Vagina (tissue), 2 donors: ENCODE results near the gene EYS. TPM values are rescaled to one million over a fixed set of nuclear protein-coding genes. Genes with fewer than 3 reads are reported as not detected.

Source experiments
- DNase-seq, 2 donors: peaks; one replicate each; pipeline ENCODE4 v3.0.0-alpha.2; 2017; ENCODE audit errors: extremely low spot score in 2 of 2
- H3K27ac ChIP-seq: fragments of 200-600 bp; sonication (generic); one replicate; pipeline ENCODE4 v1.5.1; 2019
- H3K27me3 ChIP-seq: fragments of 200-600 bp; sonication (generic); one replicate; pipeline ENCODE4 v1.5.1; 2019
- H3K36me3 ChIP-seq, 2 donors: fragments of 200-600 bp; sonication (generic); one replicate each; pipeline ENCODE4 v1.5.1; 2017 to 2019
- H3K4me1 ChIP-seq: fragments of 200-600 bp; sonication (generic); one replicate; pipeline ENCODE4 v1.5.1; 2019
- H3K4me3 ChIP-seq, 2 donors: fragments of 200-600 bp; sonication (generic); 1 replicate in 1 of 2; 2 replicates in 1 of 2; pipeline ENCODE4 v1.5.1; 2016 to 2019
- H3K9me3 ChIP-seq: fragments of 200-600 bp; sonication (generic); one replicate; pipeline ENCODE4 v1.5.1; 2019
- POLR2A ChIP-seq, 2 donors: fragments of 450-650 bp; IDR thresholded peaks; one replicate each; pipeline ENCODE4 v1.6.1; 2017; ENCODE audit warnings: antibody characterized with exemption in 2 of 2, mild to moderate bottlenecking in 2 of 2, moderate library complexity in 2 of 2
- POLR2AphosphoS5 ChIP-seq, 2 donors: sonication (generic); formaldehyde crosslinking; IDR thresholded peaks; one replicate each; pipeline ENCODE4 v1.9.0; 2017; ENCODE audit warnings: antibody characterized with exemption in 2 of 2, mild to moderate bottlenecking in 2 of 2, low read depth in 1 of 2; ENCODE audit not compliant: insufficient read depth in 1 of 2
- intact Hi-C: fragments of 100-400 bp; cut with DNase I; formaldehyde crosslinking; loops from one replicate; pipeline ENCODE4 v1.15.1; 2023
- total RNA-seq: library from RNA; depleted of rRNA; stranded (reverse); fragments of >200 nt; gene quantifications from one replicate; pipeline ENCODE4 v1.2.3, GENCODE V29; 2016
- TF ChIP-seq, protein P1 (sequence below), 3 experiments: fragments of 450-650 bp in 2 of 3; fragments of 200-600 bp in 1 of 3; sonication (generic) in 1 of 3; IDR thresholded peaks; one replicate each; pipeline ENCODE4 v1.5.1; 2017 to 2019; ENCODE audit warnings: antibody characterized with exemption in 3 of 3, mild to moderate bottlenecking in 2 of 3, moderate library complexity in 2 of 3

The EYS gene
- total RNA-seq, 1 donor from 2014 or later: not detected

DNA sequence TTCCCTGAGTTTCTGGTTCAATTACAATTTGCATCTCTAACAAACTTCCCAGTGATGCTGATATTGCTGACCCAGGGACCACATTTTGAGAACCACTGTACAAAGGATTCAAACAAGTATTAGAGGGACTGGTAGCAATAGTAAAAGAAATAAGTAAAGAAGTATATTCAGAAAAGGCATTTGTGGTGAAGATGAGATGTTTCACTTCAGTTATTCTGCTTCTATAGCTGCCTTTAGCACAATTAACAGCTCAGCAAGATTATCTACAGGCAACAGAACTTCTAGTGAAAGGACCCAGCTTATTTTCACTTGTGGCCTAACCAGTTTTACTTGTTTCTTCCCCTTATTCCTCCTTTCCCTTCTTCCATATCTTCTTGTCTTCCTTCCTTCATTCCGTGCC is 1922.0 kb downstream of the EYS start:
- H3K27ac ChIP-seq: no peak overlapping the region
- H3K4me1 ChIP-seq: no peaks in the 10 kb centered on the region
- intact Hi-C loops: no loop called here
- H3K4me3 ChIP-seq: no peak overlapping the region
- no peaks in the 10 kb centered on the region for H3K27me3 ChIP-seq
- no peaks in the 10 kb centered on the region for H3K9me3 ChIP-seq
- no peak for DNase-seq
- TF ChIP-seq, protein P1, sequence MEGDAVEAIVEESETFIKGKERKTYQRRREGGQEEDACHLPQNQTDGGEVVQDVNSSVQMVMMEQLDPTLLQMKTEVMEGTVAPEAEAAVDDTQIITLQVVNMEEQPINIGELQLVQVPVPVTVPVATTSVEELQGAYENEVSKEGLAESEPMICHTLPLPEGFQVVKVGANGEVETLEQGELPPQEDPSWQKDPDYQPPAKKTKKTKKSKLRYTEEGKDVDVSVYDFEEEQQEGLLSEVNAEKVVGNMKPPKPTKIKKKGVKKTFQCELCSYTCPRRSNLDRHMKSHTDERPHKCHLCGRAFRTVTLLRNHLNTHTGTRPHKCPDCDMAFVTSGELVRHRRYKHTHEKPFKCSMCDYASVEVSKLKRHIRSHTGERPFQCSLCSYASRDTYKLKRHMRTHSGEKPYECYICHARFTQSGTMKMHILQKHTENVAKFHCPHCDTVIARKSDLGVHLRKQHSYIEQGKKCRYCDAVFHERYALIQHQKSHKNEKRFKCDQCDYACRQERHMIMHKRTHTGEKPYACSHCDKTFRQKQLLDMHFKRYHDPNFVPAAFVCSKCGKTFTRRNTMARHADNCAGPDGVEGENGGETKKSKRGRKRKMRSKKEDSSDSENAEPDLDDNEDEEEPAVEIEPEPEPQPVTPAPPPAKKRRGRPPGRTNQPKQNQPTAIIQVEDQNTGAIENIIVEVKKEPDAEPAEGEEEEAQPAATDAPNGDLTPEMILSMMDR (IDR thresholded peaks at IDR 0.05): no peak
- TF ChIP-seq POLR2A (IDR thresholded peaks at IDR 0.05) (no peak), POLR2AphosphoS5 (IDR thresholded peaks at IDR 0.05; ENCODE audit: insufficient read depth in 1 of 2, low read depth in 1 of 2) (no peak)
- H3K36me3 ChIP-seq: no peaks in the 10 kb centered on the region

DNA sequence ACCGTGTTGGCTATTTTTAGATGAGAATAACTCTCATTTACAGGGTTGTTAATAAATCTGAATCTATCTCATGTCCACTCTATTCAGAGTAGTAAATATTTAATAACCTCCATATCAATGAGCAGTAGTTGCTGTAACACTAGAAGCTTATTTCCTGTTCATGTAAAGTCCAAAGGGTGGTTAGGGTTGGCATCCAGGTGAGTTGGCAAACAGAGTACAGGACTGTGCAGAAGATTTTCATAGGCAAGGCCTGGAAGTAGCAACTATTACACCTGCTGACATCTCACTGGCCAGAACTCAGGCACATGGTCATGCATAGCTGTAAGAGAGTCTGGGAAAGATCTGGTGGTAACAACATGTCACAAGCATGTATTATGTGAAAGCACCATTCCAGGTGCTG is 1923.9 kb downstream of the EYS start:
- no peak for DNase-seq
- intact Hi-C loops: no loop called here
- H3K4me3 ChIP-seq: no peak overlapping the region
- H3K9me3 ChIP-seq: no peaks in the 10 kb centered on the region
- H3K36me3 ChIP-seq: no peaks in the 10 kb centered on the region
- H3K4me1 ChIP-seq: no peaks in the 10 kb centered on the region
- TF ChIP-seq, protein P1 (IDR thresholded peaks at IDR 0.05): no peak
- TF ChIP-seq POLR2A (IDR thresholded peaks at IDR 0.05): no peak
- no peak for TF ChIP-seq POLR2AphosphoS5 (IDR thresholded peaks at IDR 0.05; ENCODE audit: insufficient read depth in 1 of 2, low read depth in 1 of 2)
- no peaks in the 10 kb centered on the region for H3K27me3 ChIP-seq
- no peak overlapping the region for H3K27ac ChIP-seq

DNA sequence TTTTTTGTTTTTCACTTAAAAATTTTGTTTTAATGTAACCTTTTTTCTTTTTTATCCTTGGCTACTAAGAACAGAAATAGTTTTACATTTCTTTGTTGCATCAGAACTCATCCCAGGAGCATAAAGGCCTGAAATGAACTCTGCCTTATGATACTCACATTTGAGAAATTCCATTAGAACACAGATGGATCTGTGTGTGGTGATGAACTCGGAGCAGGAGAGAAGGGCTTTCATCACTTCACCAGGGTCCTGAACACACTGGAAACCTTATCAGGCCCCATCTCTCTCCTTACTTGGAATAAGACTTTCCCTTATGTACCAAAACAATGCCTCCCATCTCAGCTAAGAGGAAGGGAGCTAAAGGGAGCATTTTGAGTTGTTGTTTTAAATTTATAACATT is 1932.1 kb downstream of the EYS start:
- no peak for DNase-seq
- H3K4me1 ChIP-seq: no peaks in the 10 kb centered on the region
- no peaks in the 10 kb centered on the region for H3K9me3 ChIP-seq
- no peak overlapping the region for H3K4me3 ChIP-seq
- no peaks in the 10 kb centered on the region for H3K36me3 ChIP-seq
- H3K27me3 ChIP-seq: no peaks in the 10 kb centered on the region
- no peak for TF ChIP-seq POLR2AphosphoS5 (IDR thresholded peaks at IDR 0.05; ENCODE audit: insufficient read depth in 1 of 2, low read depth in 1 of 2)
- TF ChIP-seq POLR2A (IDR thresholded peaks at IDR 0.05): no peak
- TF ChIP-seq, protein P1 (IDR thresholded peaks at IDR 0.05): no peak
- intact Hi-C loops: no loop called here
- no peak overlapping the region for H3K27ac ChIP-seq

DNA sequence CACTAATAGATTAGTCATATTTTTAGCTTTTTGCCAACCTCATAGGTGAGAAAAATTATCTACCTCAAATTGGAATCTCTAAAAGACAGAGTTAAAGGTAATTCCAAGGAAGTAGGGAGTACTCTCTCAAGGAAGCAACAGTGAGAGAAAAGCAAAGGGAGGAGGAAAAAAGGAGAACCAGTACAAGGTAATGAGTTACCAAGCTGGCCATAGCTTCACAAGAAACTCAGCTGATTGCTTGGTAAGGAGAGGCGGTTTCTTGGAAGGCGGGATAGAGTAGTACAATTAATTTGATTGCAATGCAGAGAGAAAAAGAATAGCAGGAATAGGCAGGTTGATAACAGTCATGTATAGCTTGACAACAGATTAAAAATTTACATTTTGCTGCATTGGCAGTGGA is 1933.8 kb downstream of the EYS start:
- no peak for TF ChIP-seq POLR2A (IDR thresholded peaks at IDR 0.05)
- H3K9me3 ChIP-seq: no peaks in the 10 kb centered on the region
- H3K4me1 ChIP-seq: no peaks in the 10 kb centered on the region
- no peak for DNase-seq
- intact Hi-C loops: no loop called here
- H3K27ac ChIP-seq: no peak overlapping the region
- H3K4me3 ChIP-seq: no peak overlapping the region
- H3K27me3 ChIP-seq: no peaks in the 10 kb centered on the region
- H3K36me3 ChIP-seq: no peaks in the 10 kb centered on the region

DNA sequence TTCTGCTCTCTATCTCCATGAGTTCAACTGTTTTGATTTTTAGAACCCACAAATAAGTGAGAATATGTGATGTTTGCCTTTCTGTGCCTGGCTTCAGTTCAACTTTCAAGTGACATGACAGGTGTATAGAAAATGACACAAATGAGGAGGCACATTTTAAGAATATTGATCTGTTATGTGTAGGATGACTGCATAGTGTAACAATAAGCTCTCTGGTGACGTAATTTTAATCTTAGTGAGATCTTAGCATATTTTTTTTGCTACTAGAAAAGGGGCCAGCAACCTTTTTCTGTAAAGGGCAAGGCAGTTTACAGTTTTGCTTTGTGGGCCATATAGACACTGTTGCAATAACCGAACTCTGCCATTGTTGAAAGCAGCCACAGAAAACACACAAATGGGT is 1941.2 kb downstream of the EYS start:
- no peaks in the 10 kb centered on the region for H3K27me3 ChIP-seq
- intact Hi-C loops: loop anchor here (5.0 kb wide), 1 partner anchor 169 kb away; no protein-coding TSS in a partner anchor
- no peak overlapping the region for H3K27ac ChIP-seq
- H3K36me3 ChIP-seq: no peaks in the 10 kb centered on the region
- H3K4me3 ChIP-seq: no peak overlapping the region
- DNase-seq: no peak
- TF ChIP-seq POLR2AphosphoS5 (IDR thresholded peaks at IDR 0.05; ENCODE audit: insufficient read depth in 1 of 2, low read depth in 1 of 2) (no peak), POLR2A (IDR thresholded peaks at IDR 0.05) (no peak)
- TF ChIP-seq, protein P1 (IDR thresholded peaks at IDR 0.05): no peak
- H3K9me3 ChIP-seq: no peaks in the 10 kb centered on the region
- H3K4me1 ChIP-seq: no peaks in the 10 kb centered on the region
